GM19238 (cell line): Measurements from ENCODE around the gene UGT2B10.

Experiments used
- DNase-seq: peaks from one replicate; pipeline ENCODE4 v3.0.0; 2011; ENCODE audit warnings: low spot score; ENCODE audit not compliant: insufficient read length

Gene UGT2B10

GRCh38 chr4:68869274-68869773 is 53.5 kb downstream of the UGT2B10 start:
- DNase-seq = no peak

- DNase-seq = no peak
Observed at GRCh38 chr4:68871809-68872642, 56.2 kb downstream of the UGT2B10 start.

GRCh38 chr4:68872643-68873502 is 57.1 kb downstream of the UGT2B10 start:
- no peak for DNase-seq

GRCh38 chr4:68874507-68874906 is 58.7 kb downstream of the UGT2B10 start:
- DNase-seq = no peak

- DNase-seq = no peak
Observed at GRCh38 chr4:68877555-68877954, 61.8 kb downstream of the UGT2B10 start.

DNA sequence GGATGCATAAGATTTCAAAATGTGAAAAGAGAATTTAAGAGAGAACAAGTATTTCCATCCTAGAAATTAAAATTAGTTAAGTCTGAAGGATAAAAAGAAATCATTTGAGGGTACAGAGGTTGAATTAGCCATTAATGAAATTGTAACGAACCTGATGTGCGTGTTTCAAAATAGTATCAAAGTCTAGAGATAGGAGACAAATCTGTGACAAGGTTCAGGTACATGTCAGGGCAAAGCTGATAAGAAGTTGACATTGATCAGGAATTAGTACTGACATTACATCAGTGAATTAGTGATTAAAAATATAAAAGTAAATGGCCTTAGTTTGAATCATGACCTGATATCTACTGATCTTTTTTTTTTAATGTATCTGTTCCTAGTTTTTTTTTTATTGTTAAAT is 62.3 kb downstream of the UGT2B10 start:
- DNase-seq = no peak
